ENCODE results near the gene CD80.
A peak's percentile ranks its signal among the peaks of the same experiment; 100 is the strongest.

DNA sequence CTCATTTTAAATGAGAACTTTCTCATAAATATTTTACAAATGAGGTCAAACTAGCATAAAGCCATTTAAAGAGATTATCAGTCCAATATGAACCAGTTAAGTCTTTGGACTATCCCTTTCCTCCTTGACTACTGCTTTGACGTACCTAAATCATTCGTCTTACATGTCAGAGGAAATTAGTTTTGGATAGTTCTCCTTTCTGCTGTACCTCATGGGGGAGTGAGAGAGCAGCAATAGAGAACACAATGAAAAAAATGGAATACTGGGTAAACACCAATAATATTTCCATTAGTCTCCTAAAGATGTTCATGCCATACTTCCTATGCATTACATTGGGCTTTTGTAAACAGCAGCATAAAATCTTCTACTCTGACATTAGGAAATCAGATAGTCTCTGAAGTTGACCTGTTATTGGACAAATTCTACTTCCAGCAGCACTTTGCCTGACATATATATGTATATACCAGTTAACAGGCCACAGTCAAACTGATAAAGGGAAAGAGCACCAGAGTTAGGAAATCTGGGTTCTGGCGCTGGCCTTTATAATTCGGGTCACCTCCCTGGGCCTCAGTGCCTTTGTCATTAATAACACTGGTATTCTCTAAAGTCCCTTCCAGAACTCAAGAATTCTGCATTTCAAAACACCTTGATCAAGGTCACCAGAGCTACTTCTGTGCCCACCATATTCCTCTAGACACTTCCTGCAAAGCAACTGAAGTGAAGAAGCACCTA, 34.3 kb downstream of the CD80 start:
- TF ChIP-seq CTCF (conservative IDR thresholded peaks at IDR 0.05 in 1 of 2, IDR thresholded peaks at IDR 0.05 in 1 of 2; ENCODE audit: extremely low read depth in 1 of 2, insufficient read depth in 1 of 2, low read depth in 1 of 2, low read length in 2 of 2) (peak in 1 of 2 donors; percentile 49), EZH2 (IDR thresholded peaks at IDR 0.05; ENCODE audit: borderline replicate concordance, low read length) (no peak)

All from mammary epithelial cell (primary cell).